Mucosa of rectum (tissue), 2 donors: ENCODE measurements around the gene LCE6A.

Experiments used
- H3K27ac ChIP-seq, 2 donors: one replicate each; pipeline ENCODE4 v1.7.0; 2013; ENCODE audit warnings: inconsistent platforms in 2 of 2, low read depth in 2 of 2, low read length in 2 of 2
- H3K27me3 ChIP-seq, 2 donors: one replicate each; pipeline ENCODE4 v1.7.0; 2013; ENCODE audit warnings: low read length in 2 of 2; ENCODE audit not compliant: control insufficient read depth in 2 of 2, insufficient read depth in 2 of 2
- H3K36me3 ChIP-seq, 2 donors: one replicate each; pipeline ENCODE4 v1.7.0; 2013; ENCODE audit warnings: low read length in 2 of 2; ENCODE audit not compliant: control insufficient read depth in 2 of 2, insufficient read depth in 2 of 2
- H3K4me1 ChIP-seq, 2 donors: one replicate each; pipeline ENCODE4 v1.7.0; 2013; ENCODE audit warnings: low read length in 2 of 2, mild to moderate bottlenecking in 1 of 2; ENCODE audit not compliant: control insufficient read depth in 2 of 2, insufficient read depth in 2 of 2
- H3K4me3 ChIP-seq, 2 donors: one replicate each; pipeline ENCODE4 v1.7.0; 2013; ENCODE audit warnings: low read length in 2 of 2
- H3K9ac ChIP-seq, 2 donors: one replicate each; pipeline ENCODE4 v1.7.0; 2013; ENCODE audit warnings: low read length in 2 of 2, low read depth in 1 of 2, mild to moderate bottlenecking in 1 of 2
- H3K9me3 ChIP-seq, 2 donors: one replicate each; pipeline ENCODE4 v1.7.0; 2013; ENCODE audit warnings: low read length in 2 of 2; ENCODE audit not compliant: control insufficient read depth in 2 of 2
- donor health status: healthy.
- donor health status: Normal muscosa, but diverticular disease.

LCE6A gene

DNA sequence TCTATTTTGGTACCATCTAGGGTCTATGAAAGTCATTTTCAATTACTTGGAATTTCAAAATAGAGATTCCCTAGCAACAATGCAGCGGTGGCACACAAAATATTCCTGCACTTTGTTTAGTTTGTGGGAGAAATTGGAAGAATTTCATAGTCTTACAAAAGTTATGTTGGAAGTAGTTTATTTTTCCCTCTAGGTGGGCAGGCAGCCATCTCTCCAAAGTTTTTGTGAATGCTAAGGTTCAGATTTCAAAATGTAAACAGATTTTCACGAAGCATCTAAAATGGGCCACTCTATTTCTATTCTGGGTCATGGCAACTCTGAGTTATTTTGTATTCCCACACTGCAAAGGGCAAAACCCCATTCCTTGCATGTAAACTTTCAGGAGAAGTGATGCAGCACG, 43.4 kb downstream of the LCE6A start:
- Histone ChIP-seq H3K4me1 (no peaks in the 10 kb centered on the region), H3K36me3 (no peaks in the 10 kb centered on the region), H3K9ac (no peak overlapping the region), H3K27ac (no peak overlapping the region), H3K4me3 (no peak overlapping the region), H3K9me3 (no peaks in the 10 kb centered on the region), H3K27me3 (no peaks in the 10 kb centered on the region)

- H3K9me3 ChIP-seq = no peaks in the 10 kb centered on the region
- no peaks in the 10 kb centered on the region for H3K4me1 ChIP-seq
- H3K4me3 ChIP-seq = no peak overlapping the region
- H3K9ac ChIP-seq = no peak overlapping the region
- H3K27me3 ChIP-seq = no peaks in the 10 kb centered on the region
- no peaks in the 10 kb centered on the region for H3K36me3 ChIP-seq
- no peak overlapping the region for H3K27ac ChIP-seq
Measured at GRCh38 chr1:152886758-152887409, 44.2 kb downstream of the LCE6A start.

GRCh38 chr1:152888126-152888525, 45.5 kb downstream of the LCE6A start:
- H3K4me1 ChIP-seq = no peaks in the 10 kb centered on the region
- no peaks in the 10 kb centered on the region for H3K27me3 ChIP-seq
- no peak overlapping the region for H3K4me3 ChIP-seq
- H3K9me3 ChIP-seq = no peaks in the 10 kb centered on the region
- no peak overlapping the region for H3K27ac ChIP-seq
- H3K9ac ChIP-seq = no peak overlapping the region
- H3K36me3 ChIP-seq = no peaks in the 10 kb centered on the region
